NOMO-1 treated with DMSO at 0.1 percent for 48 hours (cell line): Measurements from ENCODE around the gene PML.

Experiments
- DNase-seq: peaks from one replicate; lab custom pipeline; 2025; ENCODE audit not compliant: unreplicated experiment; lab: John Stamatoyannopoulos, UW

Gene PML

GRCh38 chr15:73994413-73994883, at the start of gene PML:
Gene PML (plus strand): TSS chr15:73994716. CDS start chr15:73994813, 97 bp downstream.
- DNase-seq, result peak; percentile 99

GRCh38 chr15:73945130-73945508, 49.4 kb upstream of the PML start:
- no peak for DNase-seq

GRCh38 chr15:73946046-73946721, 48.3 kb upstream of the PML start:
- no peak for DNase-seq

- no peak for DNase-seq
Measured at GRCh38 chr15:73946795-73947370, 47.6 kb upstream of the PML start.

GRCh38 chr15:73947651-73948050, 46.9 kb upstream of the PML start:
- no peak for DNase-seq

GRCh38 chr15:73948396-73948795, 46.1 kb upstream of the PML start:
- no peak for DNase-seq

GRCh38 chr15:73948982-73949381, 45.5 kb upstream of the PML start:
- DNase-seq, result no peak

- DNase-seq, result no peak
Measured at GRCh38 chr15:73949496-73949895, 45.0 kb upstream of the PML start.

GRCh38 chr15:73950479-73950830, 44.1 kb upstream of the PML start:
- no peak for DNase-seq

GRCh38 chr15:73950831-73951561, 43.5 kb upstream of the PML start:
- peak; percentile 65 for DNase-seq

GRCh38 chr15:73951601-73952000, 42.9 kb upstream of the PML start:
- DNase-seq, result no peak

- DNase-seq, result no peak
Measured at GRCh38 chr15:73952171-73952912, 42.2 kb upstream of the PML start.

- DNase-seq, result no peak
Measured at GRCh38 chr15:73952913-73953750, 41.4 kb upstream of the PML start.

GRCh38 chr15:73954188-73955145, 40.0 kb upstream of the PML start:
- no peak for DNase-seq

GRCh38 chr15:73955326-73955725, 39.2 kb upstream of the PML start:
- no peak for DNase-seq

GRCh38 chr15:73955861-73956742, 38.4 kb upstream of the PML start:
- no peak for DNase-seq

GRCh38 chr15:73956743-73957135, 37.8 kb upstream of the PML start:
- DNase-seq, result no peak

- DNase-seq, result no peak
Measured at GRCh38 chr15:73957276-73957675, 37.2 kb upstream of the PML start.

GRCh38 chr15:73957785-73958184, 36.7 kb upstream of the PML start:
- DNase-seq, result no peak
